Retinal pigment epithelial cell (primary cell): ENCODE measurements around the gene HIP1R.

ENCODE experiments used
- DNase-seq: peaks from one replicate; pipeline ENCODE4 v3.0.0-alpha.2; 2010; ENCODE audit warnings: low read depth
- H3K4me3 ChIP-seq: 2 replicates; pipeline ENCODE4 v1.5.1; 2011; ENCODE audit warnings: mild to moderate bottlenecking, low read length, control low read depth, moderate library complexity
- TF ChIP-seq, protein P1 (sequence below): conservative IDR thresholded peaks from 2 replicates; pipeline ENCODE4 v1.5.1; 2011; ENCODE audit warnings: low read depth, low read length, control low read depth, inconsistent platforms

Gene HIP1R, protein sequence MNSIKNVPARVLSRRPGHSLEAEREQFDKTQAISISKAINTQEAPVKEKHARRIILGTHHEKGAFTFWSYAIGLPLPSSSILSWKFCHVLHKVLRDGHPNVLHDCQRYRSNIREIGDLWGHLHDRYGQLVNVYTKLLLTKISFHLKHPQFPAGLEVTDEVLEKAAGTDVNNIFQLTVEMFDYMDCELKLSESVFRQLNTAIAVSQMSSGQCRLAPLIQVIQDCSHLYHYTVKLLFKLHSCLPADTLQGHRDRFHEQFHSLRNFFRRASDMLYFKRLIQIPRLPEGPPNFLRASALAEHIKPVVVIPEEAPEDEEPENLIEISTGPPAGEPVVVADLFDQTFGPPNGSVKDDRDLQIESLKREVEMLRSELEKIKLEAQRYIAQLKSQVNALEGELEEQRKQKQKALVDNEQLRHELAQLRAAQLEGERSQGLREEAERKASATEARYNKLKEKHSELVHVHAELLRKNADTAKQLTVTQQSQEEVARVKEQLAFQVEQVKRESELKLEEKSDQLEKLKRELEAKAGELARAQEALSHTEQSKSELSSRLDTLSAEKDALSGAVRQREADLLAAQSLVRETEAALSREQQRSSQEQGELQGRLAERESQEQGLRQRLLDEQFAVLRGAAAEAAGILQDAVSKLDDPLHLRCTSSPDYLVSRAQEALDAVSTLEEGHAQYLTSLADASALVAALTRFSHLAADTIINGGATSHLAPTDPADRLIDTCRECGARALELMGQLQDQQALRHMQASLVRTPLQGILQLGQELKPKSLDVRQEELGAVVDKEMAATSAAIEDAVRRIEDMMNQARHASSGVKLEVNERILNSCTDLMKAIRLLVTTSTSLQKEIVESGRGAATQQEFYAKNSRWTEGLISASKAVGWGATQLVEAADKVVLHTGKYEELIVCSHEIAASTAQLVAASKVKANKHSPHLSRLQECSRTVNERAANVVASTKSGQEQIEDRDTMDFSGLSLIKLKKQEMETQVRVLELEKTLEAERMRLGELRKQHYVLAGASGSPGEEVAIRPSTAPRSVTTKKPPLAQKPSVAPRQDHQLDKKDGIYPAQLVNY

DNA sequence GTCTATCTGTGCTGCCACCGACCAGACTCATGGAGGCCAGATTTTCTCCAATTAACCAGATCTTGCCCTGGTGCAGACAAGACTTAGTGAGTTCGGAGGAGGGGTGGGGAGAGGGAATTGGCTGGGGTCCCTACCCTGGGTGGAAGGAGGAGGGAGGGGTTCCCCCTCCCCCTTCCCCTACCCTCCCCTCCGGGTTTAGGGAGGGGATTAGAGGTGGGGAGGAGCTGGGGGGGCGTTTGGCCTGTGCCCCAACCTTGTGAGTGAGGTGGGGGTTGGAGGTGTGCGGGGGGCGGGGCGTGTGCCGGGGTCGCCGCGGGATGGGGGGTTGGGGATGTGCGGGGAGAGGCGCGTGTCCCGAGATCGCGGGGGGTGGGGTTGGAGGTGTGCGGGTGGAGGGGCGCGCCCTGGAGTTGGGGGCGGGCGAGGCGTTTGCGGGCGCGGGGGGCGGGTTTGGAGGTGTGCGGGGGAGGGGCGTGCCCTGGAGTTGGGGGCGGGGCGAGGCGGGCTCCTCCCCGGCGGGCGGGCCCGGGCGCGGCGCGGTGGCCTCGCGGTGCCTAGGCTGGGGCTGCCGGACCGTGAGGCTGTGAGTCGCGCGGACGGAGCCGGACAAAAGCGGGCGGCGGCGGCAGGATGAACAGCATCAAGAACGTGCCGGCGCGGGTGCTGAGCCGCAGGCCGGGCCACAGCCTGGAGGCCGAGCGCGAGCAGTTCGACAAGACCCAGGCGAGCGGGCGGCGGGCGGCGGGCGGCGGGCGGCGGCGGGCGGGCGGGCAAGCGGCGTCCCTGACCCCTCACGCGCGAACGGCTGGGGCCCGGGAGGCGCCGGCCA lies at the start of gene HIP1R:
Gene HIP1R, plus strand, starts transcription at position 537 of the 829 bp plus-strand sequence. Its CDS starts 94 bp downstream, at position 631.
- peak within 1 kb of the TSS; percentile 68 for H3K4me3 ChIP-seq
- TF ChIP-seq, protein P1, sequence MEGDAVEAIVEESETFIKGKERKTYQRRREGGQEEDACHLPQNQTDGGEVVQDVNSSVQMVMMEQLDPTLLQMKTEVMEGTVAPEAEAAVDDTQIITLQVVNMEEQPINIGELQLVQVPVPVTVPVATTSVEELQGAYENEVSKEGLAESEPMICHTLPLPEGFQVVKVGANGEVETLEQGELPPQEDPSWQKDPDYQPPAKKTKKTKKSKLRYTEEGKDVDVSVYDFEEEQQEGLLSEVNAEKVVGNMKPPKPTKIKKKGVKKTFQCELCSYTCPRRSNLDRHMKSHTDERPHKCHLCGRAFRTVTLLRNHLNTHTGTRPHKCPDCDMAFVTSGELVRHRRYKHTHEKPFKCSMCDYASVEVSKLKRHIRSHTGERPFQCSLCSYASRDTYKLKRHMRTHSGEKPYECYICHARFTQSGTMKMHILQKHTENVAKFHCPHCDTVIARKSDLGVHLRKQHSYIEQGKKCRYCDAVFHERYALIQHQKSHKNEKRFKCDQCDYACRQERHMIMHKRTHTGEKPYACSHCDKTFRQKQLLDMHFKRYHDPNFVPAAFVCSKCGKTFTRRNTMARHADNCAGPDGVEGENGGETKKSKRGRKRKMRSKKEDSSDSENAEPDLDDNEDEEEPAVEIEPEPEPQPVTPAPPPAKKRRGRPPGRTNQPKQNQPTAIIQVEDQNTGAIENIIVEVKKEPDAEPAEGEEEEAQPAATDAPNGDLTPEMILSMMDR, result no peak
- DNase-seq, result no peak

DNA sequence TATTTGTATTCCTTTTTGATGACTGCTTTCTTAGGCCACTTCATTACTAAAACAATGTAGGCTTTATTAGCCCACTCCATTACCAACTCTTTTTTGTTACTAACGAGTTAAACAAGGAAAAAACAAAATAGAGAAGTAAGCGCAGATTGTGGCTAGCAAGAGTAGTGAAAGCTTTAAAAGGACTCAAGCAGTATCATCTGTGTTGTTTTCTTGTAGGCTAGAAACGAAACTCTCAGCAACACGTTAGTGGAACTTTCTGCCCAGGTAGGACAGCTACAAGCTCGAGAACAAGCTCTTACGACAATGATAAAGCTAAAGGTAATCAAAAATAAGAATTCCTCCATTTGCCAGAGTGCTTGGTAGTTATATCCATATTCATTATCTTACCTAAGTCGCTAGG lies 49.8 kb upstream of the HIP1R start:
- TF ChIP-seq, protein P1, result no peak
- no peak overlapping the region for H3K4me3 ChIP-seq
- no peak for DNase-seq

DNA sequence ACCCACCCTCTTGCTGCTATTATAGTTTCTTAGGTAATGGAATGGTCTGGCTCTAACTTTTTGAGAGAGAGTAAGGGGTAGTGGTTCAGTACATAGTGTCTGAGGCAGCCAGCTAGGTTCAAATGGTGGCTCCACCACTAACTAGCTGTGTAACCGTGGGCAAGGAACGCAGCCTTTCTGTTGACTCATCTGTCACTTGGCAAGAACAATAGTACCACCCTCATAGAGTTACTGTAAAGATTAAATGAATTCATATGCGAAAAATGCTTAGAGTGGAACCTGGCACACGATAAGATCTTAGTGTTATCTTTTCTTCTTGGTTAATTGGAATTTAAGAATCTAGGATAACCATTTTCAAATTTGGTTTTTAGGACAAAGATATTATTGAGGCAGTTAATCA lies 46.9 kb upstream of the HIP1R start:
- no peak overlapping the region for H3K4me3 ChIP-seq
- DNase-seq, result peak; percentile 40
- TF ChIP-seq, protein P1, result no peak

DNA sequence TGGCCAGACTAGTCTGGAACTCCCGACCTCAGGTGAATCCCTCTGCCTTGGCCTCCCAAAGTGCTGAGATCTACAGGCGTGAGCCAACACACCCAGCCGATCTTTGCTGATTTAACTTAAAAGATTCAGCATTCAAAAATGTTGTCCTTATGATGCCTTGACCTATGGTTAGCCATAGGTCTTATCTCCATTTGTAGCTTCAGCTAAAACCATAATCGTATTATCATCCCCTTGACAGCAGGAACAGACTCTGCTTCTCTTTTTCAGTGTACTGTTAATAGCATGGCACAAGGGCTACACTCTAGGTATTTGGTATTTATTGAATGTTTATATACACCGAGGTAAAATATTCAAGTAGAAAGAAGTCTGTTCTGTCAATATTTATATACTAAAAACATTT lies 45.6 kb upstream of the HIP1R start:
- TF ChIP-seq, protein P1, result no peak
- H3K4me3 ChIP-seq, result no peak overlapping the region

DNA sequence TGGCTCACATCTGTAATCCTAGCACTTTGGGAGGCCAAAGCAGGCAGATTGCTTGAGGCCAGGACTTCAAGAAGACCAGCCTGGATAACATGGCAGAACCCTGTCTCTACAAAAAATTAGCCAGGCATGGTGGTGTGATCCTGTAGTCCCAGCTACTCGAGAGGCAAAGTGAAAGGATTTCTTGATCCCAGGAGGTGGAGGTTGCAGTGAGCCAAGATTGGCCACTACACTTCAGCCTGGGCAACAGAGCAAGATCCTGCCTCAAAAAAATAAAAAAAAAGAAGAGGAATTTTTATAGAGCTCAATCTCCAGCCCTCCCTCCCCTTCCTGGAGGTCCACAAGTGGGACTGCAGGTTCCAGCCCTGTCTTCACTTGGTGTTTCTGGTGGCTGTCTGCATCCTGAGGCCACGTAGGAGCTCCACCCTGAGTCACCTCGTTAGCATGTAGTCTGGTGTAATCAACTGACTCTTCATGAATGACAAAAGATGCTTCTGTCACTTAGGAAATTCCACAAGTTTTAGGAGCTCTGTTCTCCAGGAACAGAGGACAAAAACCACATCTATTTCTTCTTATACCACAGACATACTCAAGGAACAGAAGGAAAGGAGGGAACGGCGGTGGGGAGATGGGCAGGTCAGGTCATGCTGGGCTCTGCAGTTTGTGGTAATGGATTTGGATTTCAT lies 44.7 kb upstream of the HIP1R start:
- no peak for DNase-seq
- TF ChIP-seq, protein P1, result no peak
- H3K4me3 ChIP-seq, result no peak overlapping the region

More for the DNA sequence above, 45.6 kb upstream of the HIP1R start:
- DNase-seq, result no peak

DNA sequence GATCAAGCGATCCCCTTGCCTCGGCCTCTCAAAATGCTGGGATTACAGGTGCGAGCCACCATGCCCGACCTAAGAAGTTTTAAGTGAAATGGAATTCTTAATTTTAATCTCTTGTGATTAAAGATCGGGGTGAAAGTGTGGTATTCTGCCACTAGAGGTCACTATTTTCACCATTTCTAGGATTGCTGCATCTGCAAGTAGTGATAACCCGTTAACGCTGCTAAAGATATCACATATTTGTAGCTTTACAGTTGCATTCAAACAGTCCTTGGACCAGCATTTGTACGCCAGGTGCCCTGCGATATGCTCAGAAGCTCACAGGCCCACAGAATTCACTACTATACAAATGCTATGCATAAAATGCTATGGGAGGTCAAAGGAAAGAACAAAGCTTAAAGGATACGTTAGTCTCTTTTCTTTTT lies 41.6 kb upstream of the HIP1R start:
- TF ChIP-seq, protein P1, result peak; percentile 60

More for the DNA sequence above, 41.6 kb upstream of the HIP1R start:
- DNase-seq, result no peak
- H3K4me3 ChIP-seq, result no peak overlapping the region
